WERI-Rb-1 (cell line): ENCODE measurements around the gene MEN1.
A peak's percentile ranks its signal among the peaks of the same experiment; 100 is the strongest.

Experiments
- DNase-seq: peaks from one replicate; pipeline ENCODE4 v3.0.0-alpha.2; 2020
- H3K27ac ChIP-seq: fragments of 250-450 bp; sonication (Bioruptor Pico); 2 replicates; pipeline ENCODE4 v1.5.1; 2020; ENCODE audit warnings: mild to moderate bottlenecking, moderate library complexity
- H3K27me3 ChIP-seq: fragments of 250-450 bp; sonication (Bioruptor Pico); 2 replicates; pipeline ENCODE4 v1.5.1; 2021; ENCODE audit warnings: mild to moderate bottlenecking, low read depth, moderate library complexity; ENCODE audit not compliant: insufficient read depth, severe bottlenecking
- H3K36me3 ChIP-seq: fragments of 250-450 bp; sonication (Bioruptor Pico); 2 replicates; pipeline ENCODE4 v1.5.1; 2020; ENCODE audit warnings: mild to moderate bottlenecking, moderate library complexity
- H3K4me3 ChIP-seq: 2 replicates; pipeline ENCODE4 v1.5.1; 2011; ENCODE audit warnings: low read depth, mild to moderate bottlenecking, control low read depth, low read length
- H3K9me3 ChIP-seq: fragments of 250-450 bp; sonication (Bioruptor Pico); 2 replicates; pipeline ENCODE4 v1.5.1; 2021; ENCODE audit warnings: mild to moderate bottlenecking, moderate library complexity; ENCODE audit not compliant: severe bottlenecking
- TF ChIP-seq, protein P1 (sequence below): IDR thresholded peaks from 2 replicates; pipeline ENCODE4 v1.5.1; 2011; ENCODE audit warnings: low read depth, mild to moderate bottlenecking, control low read depth, inconsistent platforms, low read length

MEN1 gene

DNA sequence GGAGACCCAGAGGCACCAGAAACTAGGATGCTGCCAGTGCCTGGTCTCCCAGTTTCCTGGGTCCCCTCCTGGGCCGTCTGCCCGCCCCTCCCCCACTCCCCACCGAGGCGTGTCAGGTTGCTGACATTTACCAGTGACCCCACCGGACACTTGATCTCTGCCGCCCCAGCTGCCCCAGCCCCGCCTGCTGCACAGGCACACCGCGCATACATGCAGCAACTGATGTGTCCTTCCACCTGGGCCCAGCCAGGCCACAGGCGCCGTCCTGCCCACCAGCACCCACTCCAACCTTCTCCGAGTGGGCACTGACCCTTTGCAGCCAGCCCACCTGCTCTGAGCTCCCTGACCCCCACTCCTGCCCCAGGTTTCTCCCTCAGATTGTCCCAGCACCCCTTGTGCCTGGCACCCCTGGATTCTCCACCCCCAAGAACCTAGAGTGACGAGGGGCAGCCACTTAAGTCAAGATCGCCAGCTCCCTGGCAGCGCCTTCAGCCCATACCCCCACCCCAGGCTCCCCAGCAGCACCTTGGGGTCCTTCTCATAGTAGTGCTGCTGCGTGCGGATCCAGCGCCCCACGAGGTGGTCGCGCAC is 51.1 kb downstream of the MEN1 start:
- no peak overlapping the region for H3K4me3 ChIP-seq

DNA sequence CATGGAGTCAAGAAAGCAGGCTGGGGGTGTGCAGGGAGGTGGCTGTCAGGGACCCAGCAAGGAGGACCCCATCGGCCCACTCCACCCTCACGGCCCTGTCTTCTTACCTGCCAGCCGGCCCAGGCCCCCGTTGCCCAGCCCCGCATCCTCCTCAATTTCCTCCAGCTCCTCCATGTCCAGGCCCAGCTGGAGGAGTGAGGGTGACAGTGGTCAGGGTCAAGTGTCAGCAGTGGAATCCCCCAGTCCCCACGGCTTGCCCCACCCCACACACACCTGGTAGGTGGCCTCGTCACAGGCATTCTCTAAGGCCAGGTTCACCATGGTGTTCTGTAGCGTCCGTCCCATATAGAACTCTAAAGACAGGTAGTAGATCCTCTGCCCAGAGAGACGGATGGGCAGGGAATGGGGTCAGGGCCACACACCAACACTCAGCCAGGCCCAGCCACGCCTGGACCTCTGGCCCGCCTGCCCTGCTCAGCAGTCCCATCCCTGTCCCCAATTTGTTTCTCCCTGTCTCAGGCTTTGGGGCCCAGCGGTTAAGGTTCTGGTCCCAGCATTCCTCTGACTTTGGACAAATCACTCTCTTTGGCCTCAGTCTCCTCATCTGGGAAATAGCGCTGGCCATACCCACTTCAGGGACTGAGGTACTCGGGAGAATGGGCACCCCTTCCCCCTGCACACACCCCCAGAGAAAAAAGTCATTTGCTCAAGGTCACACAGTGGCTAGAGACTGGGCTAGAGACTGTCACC is 51.8 kb downstream of the MEN1 start:
- H3K27ac ChIP-seq, result no peak overlapping the region

More for the DNA sequence above, 51.1 kb downstream of the MEN1 start:
- no peaks in the 10 kb centered on the region for H3K27me3 ChIP-seq
- H3K27ac ChIP-seq, result peak overlapping the region; percentile 63
- DNase-seq, result peak; percentile 43
- H3K9me3 ChIP-seq, result no peaks in the 10 kb centered on the region
- TF ChIP-seq, protein P1, sequence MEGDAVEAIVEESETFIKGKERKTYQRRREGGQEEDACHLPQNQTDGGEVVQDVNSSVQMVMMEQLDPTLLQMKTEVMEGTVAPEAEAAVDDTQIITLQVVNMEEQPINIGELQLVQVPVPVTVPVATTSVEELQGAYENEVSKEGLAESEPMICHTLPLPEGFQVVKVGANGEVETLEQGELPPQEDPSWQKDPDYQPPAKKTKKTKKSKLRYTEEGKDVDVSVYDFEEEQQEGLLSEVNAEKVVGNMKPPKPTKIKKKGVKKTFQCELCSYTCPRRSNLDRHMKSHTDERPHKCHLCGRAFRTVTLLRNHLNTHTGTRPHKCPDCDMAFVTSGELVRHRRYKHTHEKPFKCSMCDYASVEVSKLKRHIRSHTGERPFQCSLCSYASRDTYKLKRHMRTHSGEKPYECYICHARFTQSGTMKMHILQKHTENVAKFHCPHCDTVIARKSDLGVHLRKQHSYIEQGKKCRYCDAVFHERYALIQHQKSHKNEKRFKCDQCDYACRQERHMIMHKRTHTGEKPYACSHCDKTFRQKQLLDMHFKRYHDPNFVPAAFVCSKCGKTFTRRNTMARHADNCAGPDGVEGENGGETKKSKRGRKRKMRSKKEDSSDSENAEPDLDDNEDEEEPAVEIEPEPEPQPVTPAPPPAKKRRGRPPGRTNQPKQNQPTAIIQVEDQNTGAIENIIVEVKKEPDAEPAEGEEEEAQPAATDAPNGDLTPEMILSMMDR, result no peak
- H3K36me3 ChIP-seq, result peaks cover 17% of the 10 kb centered on the region

DNA sequence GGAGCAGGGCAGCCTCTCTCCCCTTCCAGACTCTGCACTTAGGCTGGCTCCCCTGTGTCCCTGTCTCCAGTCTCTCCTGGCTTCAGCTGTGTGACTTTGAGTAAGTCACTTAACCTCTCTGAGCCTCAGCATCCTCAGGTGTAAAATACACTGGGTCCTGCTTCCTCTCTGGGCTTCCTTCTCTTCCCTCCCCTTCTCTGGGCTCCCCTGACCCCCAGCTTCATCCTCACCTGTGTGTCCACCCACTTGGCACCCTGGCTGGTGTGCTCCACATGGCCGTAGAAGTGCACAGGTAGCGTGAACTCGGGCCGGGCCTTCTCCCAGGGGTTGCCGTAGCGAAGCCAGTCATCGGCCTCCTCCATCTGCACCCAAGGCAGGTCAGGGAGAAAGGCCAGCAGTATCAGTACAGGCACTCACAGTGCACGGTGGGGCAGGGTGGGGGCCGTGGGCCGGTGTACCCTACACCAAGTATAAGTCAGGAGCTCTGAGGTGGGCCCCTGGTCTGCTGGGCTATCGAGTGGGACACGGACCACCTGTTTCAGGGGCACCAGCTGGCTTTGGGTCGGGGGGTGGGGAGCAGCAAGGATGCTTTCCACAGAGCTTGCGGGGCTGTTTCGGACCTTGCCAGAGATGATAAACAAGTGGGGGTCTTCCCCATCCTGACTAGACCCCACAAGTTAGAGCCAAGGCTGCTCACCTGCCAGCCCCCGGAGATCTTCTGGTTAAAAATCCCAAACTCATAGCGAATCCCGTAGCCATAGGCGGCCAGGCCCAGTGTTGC is 52.6 kb downstream of the MEN1 start:
- H3K36me3 ChIP-seq, result peaks cover 2% of the 10 kb centered on the region; the same call in 1 of the 2 replicates
- no peak overlapping the region for H3K27ac ChIP-seq
- no peaks in the 10 kb centered on the region for H3K9me3 ChIP-seq
- peak; percentile 6 for DNase-seq
- TF ChIP-seq, protein P1, result no peak
- no peak overlapping the region for H3K4me3 ChIP-seq
- no peaks in the 10 kb centered on the region for H3K27me3 ChIP-seq

More for the DNA sequence above, 51.8 kb downstream of the MEN1 start:
- TF ChIP-seq, protein P1, result no peak
- Histone ChIP-seq H3K36me3 (peaks cover 10% of the 10 kb centered on the region), H3K9me3 (no peaks in the 10 kb centered on the region), H3K4me3 (no peak overlapping the region), H3K27me3 (no peaks in the 10 kb centered on the region)
- peak; percentile 3 for DNase-seq

DNA sequence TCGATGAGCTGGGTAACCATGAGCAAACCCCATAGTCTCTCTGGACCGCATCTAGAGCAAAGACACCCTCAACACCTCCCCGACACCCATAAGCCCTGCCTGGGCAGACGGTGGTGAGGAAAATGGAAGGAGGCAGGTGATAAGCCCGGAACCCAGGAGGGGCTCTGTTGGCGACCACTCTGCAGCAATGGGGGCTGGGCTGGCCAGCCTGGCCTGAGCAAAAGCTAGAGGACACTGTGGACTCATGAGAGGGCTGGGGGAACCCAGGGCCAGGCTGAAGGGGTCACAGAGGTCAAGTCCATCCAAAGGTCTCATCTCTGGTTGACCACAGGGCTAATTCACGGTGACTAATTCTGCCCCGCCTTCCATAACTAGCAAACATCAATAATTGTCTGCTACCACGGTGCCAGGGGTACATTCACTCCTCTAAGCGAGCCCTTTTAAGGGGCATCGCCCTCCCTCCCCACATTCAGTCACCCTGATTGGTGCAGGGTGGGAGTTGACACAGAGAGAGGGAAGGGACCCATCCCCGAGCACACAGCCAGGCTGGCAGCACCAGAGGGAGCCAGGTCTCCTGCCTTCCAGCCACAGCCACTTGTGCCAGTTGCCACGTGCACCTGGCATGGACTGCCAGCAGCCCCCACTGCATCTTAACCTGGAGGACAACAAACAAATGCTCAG is 54.5 kb downstream of the MEN1 start:
- DNase-seq, result no peak
- H3K9me3 ChIP-seq, result no peaks in the 10 kb centered on the region
- TF ChIP-seq, protein P1, result no peak
- no peak overlapping the region for H3K27ac ChIP-seq
- H3K27me3 ChIP-seq, result no peaks in the 10 kb centered on the region
- no peaks in the 10 kb centered on the region for H3K36me3 ChIP-seq
- H3K4me3 ChIP-seq, result no peak overlapping the region

DNA sequence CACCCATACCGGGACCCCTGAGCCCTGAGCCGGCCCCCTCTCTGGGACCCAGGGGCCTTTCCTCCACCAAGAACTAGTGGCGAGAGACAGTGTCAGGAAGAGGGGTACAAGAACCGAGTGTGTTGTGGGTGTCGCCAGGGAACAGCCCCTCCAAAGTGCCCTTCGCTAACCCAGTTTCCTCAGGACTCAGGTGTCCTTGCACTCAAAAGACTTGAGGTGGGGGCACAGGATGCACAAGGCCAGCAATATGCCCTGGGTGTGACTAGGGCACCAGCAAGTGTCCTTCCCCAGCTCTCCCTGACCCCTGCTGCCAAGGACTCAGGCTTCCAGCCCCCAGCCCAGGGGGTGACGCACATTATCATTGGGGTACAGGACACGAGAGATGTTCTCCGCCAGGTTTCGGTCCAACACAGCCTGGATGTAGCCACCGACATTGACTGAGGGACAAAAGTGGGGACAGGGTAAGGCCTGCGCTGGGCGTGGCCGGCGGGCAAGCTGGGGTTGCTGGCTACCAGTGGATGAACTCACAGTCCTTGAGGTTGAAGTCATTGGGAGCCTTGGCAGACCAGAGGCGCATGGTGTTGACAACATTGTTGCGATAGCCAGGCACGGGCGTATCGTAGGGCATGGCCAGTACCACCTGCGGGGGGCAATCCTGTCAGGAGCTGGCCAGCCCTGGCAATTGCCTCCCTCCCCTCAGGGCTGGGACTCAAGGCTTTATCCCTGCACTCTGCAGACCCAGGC is 55.3 kb downstream of the MEN1 start:
- no peak for DNase-seq
- no peaks in the 10 kb centered on the region for H3K9me3 ChIP-seq
- H3K4me3 ChIP-seq, result no peak overlapping the region
- no peak overlapping the region for H3K27ac ChIP-seq
- TF ChIP-seq, protein P1, result no peak
- H3K27me3 ChIP-seq, result no peaks in the 10 kb centered on the region
- H3K36me3 ChIP-seq, result no peaks in the 10 kb centered on the region
